Uterus (tissue), 4 donors: Measurements from ENCODE around the gene CTH. TPM values are rescaled to one million over a fixed set of nuclear protein-coding genes. Genes with fewer than 3 reads are reported as not detected.

Experiments
- DNase-seq, 2 donors: peaks; one replicate each; pipeline ENCODE4 v3.0.0-alpha.2; 2019 to 2020
- H3K27ac ChIP-seq, 2 donors: fragments of 200-600 bp; sonication (generic); 1 replicate in 1 of 2; 2 replicates in 1 of 2; pipeline ENCODE4 v1.5.1; 2016 to 2018
- H3K27me3 ChIP-seq, 2 donors: fragments of 200-600 bp; sonication (generic); one replicate each; pipeline ENCODE4 v1.5.1; 2018 to 2019; ENCODE audit warnings: control low read depth in 1 of 2
- H3K36me3 ChIP-seq, 2 donors: fragments of 200-600 bp; sonication (generic); one replicate each; pipeline ENCODE4 v1.5.1; 2019; ENCODE audit warnings: control low read depth in 1 of 2
- H3K4me1 ChIP-seq, 2 donors: fragments of 200-600 bp; sonication (generic); one replicate each; pipeline ENCODE4 v1.5.1; 2018 to 2019; ENCODE audit warnings: control low read depth in 1 of 2
- H3K4me3 ChIP-seq, 2 donors: fragments of 200-600 bp; sonication (generic); 1 replicate in 1 of 2; 2 replicates in 1 of 2; pipeline ENCODE4 v1.5.1; 2018 to 2019; ENCODE audit warnings: mild to moderate bottlenecking in 1 of 2
- H3K9me3 ChIP-seq, 2 donors: fragments of 200-600 bp; sonication (generic); one replicate each; pipeline ENCODE4 v1.5.1; 2019; ENCODE audit warnings: control low read depth in 1 of 2
- CTCF ChIP-seq, 4 experiments: fragments of 200-600 bp in 2 of 4; fragments of 450-650 bp in 2 of 4; sonication (generic) in 2 of 4; IDR thresholded peaks; one replicate each; pipeline ENCODE4 v1.5.1; 2016 to 2019; ENCODE audit warnings: antibody characterized with exemption in 4 of 4, mild to moderate bottlenecking in 2 of 4, moderate library complexity in 1 of 4
- POLR2A ChIP-seq, 2 donors: fragments of 450-650 bp; IDR thresholded peaks; one replicate each; pipeline ENCODE4 v1.6.1; 2016; ENCODE audit warnings: antibody characterized with exemption in 2 of 2, mild to moderate bottlenecking in 1 of 2, moderate library complexity in 1 of 2
- intact Hi-C: fragments of 100-400 bp; cut with DNase I; formaldehyde crosslinking; loops from one replicate; pipeline ENCODE4 v1.15.1; 2023; ENCODE audit warnings: low total_unique reads
- small RNA-seq: library from RNA; depleted of rRNA; stranded (forward); fragments of <200 nt; gene quantifications from one replicate; pipeline ENCODE3, GENCODE V24; 2016
- total RNA-seq, 4 donors: library from RNA; depleted of rRNA in 3 of 4; stranded (reverse); fragments of >200 nt in 3 of 4; gene quantifications; one replicate each; pipeline versions ENCODE4 v1.1.0 to v1.2.4, GENCODE V29; 2014 to 2023
- donor health status: DM: yes; HTN: yes; CAD: no.

CTH gene
- total RNA-seq, 4 donors from 2014 or later: 1.0 to 11.2 (median 3.5) TPM

- no peak for TF ChIP-seq POLR2A (IDR thresholded peaks at IDR 0.05)
- TF ChIP-seq CTCF (IDR thresholded peaks at IDR 0.05): no peak
- Histone ChIP-seq H3K9me3 (no peaks in the 10 kb centered on the region), H3K27ac (no peak overlapping the region), H3K4me1 (no peaks in the 10 kb centered on the region), H3K36me3 (no peaks in the 10 kb centered on the region), H3K4me3 (no peak overlapping the region), H3K27me3 (no peaks in the 10 kb centered on the region)
- intact Hi-C loops: no loop called here
- DNase-seq: no peak
Observed at GRCh38 chr1:70483342-70483741, 72.3 kb downstream of the CTH start.

DNA sequence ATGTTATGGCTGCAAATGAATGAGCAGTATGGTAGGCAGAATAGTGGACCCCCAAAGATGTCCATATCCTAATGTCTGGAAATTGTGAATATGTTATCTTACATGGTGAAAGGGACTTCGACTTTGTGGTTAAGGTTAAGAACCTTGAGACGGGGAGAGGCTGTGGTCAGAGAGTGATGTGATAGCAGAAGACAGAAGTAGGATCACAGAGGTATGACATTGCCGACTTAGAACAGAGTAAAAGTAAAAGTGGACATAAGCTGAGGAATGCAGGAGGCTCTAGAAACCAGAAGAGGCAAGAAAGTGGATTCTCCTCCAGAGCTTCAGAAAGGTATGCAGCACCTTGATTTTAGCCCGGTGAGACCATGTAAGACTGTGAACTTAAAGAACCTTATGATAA lies 74.6 kb downstream of the CTH start:
- Histone ChIP-seq H3K36me3 (no peaks in the 10 kb centered on the region), H3K27me3 (no peaks in the 10 kb centered on the region), H3K4me1 (no peaks in the 10 kb centered on the region), H3K27ac (no peak overlapping the region), H3K4me3 (no peak overlapping the region), H3K9me3 (no peaks in the 10 kb centered on the region)
- intact Hi-C loops: no loop called here
- no peak for TF ChIP-seq POLR2A (IDR thresholded peaks at IDR 0.05)
- no peak for TF ChIP-seq CTCF (IDR thresholded peaks at IDR 0.05)
- no peak for DNase-seq

DNA sequence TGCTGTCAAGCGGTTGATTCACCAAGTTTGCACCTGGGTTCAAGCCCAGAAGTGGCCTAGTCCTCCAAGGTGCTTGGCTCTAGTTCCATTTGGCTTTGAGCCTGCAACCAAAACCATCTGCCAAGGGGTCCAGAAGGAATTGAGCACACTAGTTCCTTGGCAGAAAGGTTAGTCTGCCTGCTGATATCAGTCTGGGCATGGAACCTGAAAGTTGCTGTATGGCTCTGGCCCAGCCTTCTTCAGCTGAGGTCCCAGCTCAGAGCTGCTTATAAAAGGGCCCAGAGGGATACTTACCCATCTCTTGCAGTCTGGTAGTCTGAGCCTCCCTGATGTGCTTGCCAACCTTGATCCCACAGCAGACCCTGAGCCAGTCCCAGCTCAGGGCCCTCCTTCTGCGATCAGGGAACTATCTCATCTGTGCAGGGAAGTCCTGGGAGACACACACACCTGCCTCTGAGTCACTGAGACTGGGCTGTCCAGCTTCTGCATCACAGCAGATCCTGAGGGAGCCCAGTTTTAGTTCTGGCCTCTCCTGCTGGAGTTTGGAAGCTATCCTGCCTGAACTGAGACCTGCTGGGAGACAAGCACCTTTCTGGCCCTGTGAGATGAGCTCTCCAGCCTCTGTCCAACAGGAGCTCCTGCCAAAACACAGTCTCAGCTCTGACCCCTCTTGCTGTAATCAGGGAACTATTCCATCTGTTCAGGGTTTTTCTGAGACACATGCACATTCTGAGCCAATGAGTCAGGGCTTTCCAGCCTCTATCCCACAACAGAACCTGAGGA lies 75.8 kb downstream of the CTH start:
- peak overlapping the region; percentile 22 to 57 for H3K27ac ChIP-seq
- no peaks in the 10 kb centered on the region for H3K36me3 ChIP-seq
- TF ChIP-seq CTCF (IDR thresholded peaks at IDR 0.05): no peak
- TF ChIP-seq POLR2A (IDR thresholded peaks at IDR 0.05): no peak
- peak; percentile 69 to 76 for DNase-seq
- no peaks in the 10 kb centered on the region for H3K27me3 ChIP-seq
- no peaks in the 10 kb centered on the region for H3K4me1 ChIP-seq
- no peak overlapping the region for H3K4me3 ChIP-seq
- H3K9me3 ChIP-seq: no peaks in the 10 kb centered on the region
- intact Hi-C loops: no loop called here

DNA sequence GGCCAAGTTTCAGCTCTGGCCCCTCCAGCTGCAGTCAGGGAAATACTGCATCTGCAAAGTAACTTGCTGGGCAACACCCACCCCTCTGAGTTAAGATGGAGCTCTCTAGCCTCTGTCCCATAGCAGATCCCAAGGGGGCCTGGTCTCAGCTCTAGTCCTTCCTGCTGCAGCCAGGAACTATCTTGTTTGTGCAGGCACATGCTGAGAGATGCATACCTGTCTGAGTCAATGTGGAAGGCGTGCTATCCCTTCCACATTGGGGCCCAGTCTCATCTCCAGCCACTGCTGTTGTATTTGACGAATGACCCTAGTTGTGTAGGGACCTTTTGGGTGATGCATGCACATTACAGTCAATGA lies 76.4 kb downstream of the CTH start:
- Histone ChIP-seq H3K4me1 (no peaks in the 10 kb centered on the region), H3K9me3 (no peaks in the 10 kb centered on the region), H3K27me3 (no peaks in the 10 kb centered on the region), H3K4me3 (no peak overlapping the region), H3K27ac (peak overlapping the region in 1 of 2 donors; percentile 57), H3K36me3 (no peaks in the 10 kb centered on the region)
- no peak for TF ChIP-seq POLR2A (IDR thresholded peaks at IDR 0.05)
- no peak for DNase-seq
- intact Hi-C loops: no loop called here

DNA sequence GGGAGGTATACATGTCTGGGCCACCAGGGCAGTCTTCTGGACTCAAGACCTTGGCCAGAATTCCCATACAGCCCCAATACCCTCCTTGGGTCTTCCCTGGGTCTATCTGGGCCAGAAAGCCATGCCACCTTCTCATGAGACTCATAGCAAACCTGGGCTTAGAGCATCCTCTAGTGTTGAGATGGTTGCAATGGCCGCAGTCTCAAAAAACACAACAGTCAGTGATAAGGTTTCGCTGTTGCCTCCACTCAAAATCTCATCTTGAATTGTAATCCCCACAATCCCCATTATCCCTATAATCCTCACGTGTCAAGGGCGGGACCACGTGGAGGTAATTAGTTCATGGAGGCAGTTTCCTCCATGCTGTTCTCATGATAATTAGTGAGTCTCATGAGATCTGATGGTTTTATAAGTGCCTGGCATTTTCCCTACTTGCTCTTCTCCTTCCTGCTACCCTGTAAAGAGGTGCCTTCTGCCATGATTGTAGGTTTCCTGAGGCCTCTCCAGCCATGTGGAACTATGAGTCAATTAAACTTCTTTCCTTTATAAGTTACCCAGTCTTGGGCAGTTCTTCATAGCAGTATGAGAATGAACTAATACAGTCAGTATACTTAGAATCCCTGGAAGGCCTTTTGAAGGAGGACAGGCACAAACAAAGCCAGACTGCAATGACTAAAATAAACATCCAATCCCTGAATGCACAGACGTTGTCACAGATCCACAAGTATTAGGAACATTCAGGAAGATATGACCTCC lies 77.0 kb downstream of the CTH start:
- TF ChIP-seq POLR2A (IDR thresholded peaks at IDR 0.05) (no peak), CTCF (IDR thresholded peaks at IDR 0.05) (no peak)
- no peaks in the 10 kb centered on the region for H3K36me3 ChIP-seq
- peak overlapping the region in 1 of 2 donors; percentile 57 for H3K27ac ChIP-seq
- no peaks in the 10 kb centered on the region for H3K4me1 ChIP-seq
- intact Hi-C loops: no loop called here
- no peak overlapping the region for H3K4me3 ChIP-seq
- DNase-seq: no peak
- no peaks in the 10 kb centered on the region for H3K27me3 ChIP-seq
- H3K9me3 ChIP-seq: no peaks in the 10 kb centered on the region

Small RNAs within 50 kb of the gene (small RNA-seq; reads per million reads assigned to genes)
- gene RF00017: not detected

Other genes with a start within 250 kb of the CTH start
- 10 to 100 TPM in 3 of 4 donors, 1 to 10 TPM in 1; 6.1 to 37.3 (median 18.1) TPM for gene LRRC40, start 205.7 kb upstream of the CTH start, total RNA-seq
- gene SRSF11, start 189.9 kb upstream of the CTH start, total RNA-seq: 100 to 1,000 TPM; 172 to 316 (median 237) TPM
- 10 to 100 TPM; 28.7 to 59.5 (median 32.6) TPM for gene ANKRD13C, start 56.5 kb upstream of the CTH start, total RNA-seq